Hypothalamus (tissue), 51 donors: Measurements from ENCODE around the gene TPGS2.
A peak's percentile ranks its signal among the peaks of the same experiment; 100 is the strongest.
"Not testable (repeated sequence)": the region's sequence is repeated elsewhere in the genome, so short reads cannot be mapped to it uniquely, and the experiment has no call there.

Experiments
- DNase-seq, 51 donors: peaks; one replicate each; lab custom pipeline; 2025; lab: John Stamatoyannopoulos, UW

TPGS2 gene

DNA sequence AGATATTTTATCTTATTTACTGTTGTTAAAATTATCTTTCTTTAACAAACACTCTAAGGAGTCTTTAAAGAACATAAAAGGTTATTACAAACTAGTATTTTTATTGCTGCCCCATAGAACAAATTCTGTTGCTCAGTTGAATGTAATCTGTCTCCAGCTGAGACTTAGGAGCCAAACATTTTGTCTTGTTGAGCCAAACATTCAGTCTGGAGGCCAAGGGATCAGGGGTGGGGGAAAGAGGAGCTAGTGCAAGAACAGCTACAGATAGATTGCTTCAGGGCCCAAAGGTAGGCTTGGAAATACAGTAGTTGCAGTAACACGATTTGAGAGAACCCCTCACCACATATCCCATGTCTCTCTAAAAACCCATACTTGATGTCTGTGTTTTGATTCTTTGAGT lies 51.2 kb downstream of the TPGS2 start:
- no peak for DNase-seq

DNA sequence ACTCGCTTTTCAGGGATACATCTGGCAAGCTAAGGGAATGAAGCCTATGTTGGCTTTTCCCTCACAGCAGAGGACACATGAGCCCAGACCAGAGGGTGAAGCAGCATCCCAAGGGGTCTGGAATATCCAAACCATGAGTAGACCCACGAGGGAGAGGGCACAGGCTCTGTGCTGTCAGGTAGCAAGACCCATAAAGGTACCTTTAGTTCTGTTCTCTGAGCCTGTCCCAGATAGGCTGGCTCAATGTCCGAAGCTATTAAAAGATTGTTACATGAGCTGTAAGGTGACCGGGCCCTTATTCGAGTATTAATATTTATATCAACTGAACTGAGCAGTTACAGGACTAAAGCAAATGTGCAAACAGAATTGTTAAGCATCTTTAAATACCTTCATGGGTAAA lies 52.2 kb downstream of the TPGS2 start:
- no peak for DNase-seq

DNA sequence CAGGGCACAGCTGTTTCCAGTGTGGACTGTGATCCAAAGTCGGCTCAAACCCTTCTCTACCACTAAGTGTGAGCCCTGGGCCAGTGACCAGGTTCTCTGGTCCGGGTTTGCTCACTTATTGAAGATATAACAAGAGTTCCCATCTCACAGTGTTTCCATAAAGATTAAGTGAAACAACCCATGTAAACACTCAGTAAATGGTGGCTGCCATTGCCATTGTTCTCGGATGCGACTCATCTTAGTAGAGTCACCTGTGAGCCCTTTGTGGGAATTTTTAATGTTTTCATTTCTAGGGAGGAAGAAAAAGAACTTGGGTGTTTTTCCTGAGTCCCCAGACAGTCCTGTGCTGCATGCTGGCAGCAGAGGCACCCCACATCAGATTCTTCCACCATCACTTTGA lies 53.4 kb downstream of the TPGS2 start:
- no peak for DNase-seq

DNA sequence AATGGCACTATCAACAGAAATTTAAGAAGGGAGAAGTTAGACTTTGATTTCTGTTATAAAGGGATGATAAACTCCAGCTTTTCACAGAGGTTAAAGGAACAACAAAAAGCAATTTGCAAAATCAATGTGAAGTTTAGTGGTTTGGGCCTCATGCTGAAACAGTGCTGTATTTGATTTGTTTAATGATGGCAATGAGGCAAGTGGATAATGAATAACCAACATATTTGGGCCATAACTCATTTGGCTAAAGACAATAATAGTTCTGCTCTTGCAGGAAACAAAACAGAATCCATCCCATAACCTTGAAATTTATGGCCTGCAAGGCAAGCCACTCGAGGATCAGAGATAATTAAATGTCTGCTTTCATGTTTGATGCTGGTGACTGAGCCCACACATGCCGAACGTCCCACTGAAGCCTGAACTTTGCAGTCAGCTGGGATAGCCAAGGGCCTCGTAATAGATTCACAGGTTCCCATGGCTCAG lies 56.5 kb downstream of the TPGS2 start:
- no peak for DNase-seq

DNA sequence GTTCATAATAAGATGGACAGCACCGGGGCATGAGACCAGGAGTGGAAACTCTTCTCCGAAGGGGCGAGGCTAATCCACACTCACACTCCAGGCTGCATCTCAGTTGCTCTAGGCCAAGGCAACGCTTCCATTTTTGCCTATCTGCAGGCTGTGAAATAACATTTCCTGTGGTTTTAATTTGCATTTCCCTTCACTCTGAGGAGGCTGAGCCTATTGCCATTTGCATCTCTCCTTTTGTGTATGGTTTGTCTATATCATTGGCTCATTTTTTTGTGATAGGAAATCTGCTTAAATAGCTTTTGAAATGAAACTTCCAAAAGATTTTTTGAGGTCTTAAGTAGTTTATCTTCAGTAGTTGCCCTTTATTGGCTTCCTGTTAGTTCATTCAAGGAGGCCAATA lies 57.6 kb downstream of the TPGS2 start:
- DNase-seq = no peak

DNA sequence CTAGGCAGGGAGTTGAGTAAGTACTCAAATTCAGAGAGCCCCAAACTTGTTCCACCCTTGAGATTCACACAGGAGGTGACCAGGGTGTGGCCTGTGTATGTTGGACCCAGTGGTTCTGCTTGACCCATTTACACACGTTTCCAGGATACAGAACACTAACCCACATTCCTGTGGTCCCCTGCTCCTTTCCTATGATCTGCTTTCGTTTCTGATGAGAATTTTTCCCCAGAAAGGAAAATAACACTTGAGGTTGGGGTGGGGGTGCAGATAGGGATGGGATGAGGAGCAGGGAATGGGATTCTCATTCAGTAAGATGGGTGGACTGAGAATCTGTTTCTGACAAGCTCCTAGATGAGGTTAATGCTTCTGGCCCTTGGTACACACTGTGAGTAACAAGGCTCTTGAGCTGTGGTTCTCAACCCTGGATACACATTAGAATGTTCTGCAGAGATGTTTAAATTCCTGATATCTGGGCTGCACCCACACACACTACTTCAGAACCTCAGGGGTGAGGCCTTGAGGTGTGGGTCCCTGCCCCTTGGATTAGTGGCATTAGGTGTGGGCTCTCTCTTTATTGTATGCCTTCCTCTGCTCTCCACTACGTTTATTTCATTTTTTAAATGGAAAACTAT lies 58.4 kb downstream of the TPGS2 start:
- DNase-seq = no peak

DNA sequence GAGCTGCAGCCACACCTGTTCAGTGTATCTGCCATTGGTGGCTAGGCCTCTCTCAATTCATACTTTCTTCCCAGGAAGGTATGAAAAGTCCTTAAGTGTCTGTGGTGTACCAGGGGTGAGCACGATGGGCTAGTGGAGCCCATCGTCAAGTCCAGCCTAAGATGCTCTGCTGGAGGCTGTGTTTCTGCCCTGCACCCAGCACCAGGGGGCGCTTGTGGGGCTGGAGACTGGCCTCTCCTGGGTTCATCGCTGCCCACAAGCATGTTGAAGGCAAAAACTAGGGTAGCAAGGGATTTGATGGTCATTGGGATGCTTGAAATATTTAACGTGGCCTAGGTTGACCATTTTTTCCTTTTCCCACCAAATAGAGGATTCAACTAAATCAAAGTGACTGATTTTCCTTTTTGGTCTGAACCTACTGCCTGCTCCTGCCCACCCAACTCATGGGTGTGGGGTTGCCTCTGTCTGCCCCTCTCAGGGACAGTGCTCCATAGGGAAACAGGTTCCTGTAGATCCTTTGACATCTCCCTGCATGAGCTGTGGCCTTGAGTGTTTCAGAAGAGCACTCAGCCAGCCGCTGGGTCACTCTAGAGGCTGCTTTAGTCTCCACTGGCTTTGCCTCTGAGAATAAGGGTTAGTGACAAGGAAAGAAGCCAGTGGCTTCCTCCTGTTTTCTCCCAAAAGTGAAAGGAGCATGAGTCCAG lies 59.0 kb downstream of the TPGS2 start:
- peak in 1 of 51 donors; percentile 26 for DNase-seq

DNA sequence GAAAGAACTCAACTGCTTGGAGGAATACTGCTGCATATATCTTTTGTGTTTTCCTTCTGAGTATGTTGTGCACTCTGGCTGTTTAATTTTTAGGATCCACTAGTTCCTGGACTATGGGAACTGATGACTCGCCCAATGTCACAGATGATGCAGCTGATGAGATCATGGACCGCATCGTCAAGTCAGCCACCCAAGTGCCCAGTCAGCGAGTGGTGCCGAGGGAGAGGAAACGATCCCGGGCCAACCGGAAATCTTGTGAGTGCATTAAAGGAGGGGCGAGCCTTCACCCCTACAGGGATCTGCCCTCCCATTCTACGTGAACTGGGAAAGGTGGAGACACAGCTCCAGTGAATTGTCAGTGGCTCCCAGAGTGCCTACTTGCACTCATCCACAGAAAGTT lies 59.6 kb downstream of the TPGS2 start:
- DNase-seq = no peak

DNA sequence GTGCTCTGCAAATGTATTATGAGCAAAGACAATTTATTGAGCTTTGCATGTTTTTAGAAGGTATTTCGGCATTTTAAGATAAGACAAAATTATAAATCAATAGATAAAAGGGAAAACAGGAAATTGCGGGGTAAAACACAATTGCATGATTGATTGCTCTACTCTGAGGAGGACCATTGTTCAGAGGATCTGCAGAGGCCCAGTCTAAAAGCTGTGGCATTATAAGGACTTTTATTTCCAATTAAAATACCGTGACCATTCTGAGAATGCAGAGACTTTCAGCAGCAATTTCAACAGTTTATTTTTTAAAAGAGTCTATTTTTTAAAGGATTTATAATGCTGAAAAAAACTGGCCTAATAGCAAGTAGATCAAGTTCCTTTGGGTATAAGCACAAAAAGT lies 62.0 kb downstream of the TPGS2 start:
- no peak for DNase-seq

DNA sequence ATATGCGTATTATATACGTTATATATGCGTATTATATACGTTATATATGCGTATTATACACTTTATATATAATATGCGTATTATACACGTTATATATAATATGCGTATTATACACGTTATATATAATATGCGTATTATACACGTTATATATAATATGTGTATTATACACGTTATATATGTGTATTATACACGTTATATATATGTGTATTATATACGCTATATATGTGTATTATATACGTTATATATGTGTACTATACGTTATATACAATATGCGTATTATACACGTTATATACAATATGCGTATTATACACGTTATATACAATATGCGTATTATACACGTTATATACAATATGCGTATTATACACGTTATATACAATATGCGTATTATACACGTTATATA lies 65.8 kb downstream of the TPGS2 start:
- not testable (repeated sequence) for DNase-seq

DNA sequence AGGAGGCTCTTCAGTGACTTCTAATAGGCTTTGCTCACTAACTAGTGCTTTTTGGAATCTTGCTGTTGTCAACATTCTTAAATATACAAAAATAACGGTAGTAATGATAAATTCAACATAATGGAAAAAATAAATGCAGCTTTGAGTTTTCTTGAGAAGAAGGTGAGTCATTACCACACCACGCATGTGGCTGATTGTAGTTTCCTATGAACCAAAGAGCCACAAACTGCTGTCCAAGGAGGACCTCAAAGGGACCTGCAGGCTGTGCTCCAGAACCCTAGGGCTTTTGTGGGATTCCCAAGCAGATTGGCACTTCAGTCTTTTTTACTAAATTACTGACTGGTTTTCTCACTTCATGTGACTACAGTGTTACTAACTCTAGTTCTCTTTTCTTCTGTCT lies 66.7 kb downstream of the TPGS2 start:
- DNase-seq = no peak

DNA sequence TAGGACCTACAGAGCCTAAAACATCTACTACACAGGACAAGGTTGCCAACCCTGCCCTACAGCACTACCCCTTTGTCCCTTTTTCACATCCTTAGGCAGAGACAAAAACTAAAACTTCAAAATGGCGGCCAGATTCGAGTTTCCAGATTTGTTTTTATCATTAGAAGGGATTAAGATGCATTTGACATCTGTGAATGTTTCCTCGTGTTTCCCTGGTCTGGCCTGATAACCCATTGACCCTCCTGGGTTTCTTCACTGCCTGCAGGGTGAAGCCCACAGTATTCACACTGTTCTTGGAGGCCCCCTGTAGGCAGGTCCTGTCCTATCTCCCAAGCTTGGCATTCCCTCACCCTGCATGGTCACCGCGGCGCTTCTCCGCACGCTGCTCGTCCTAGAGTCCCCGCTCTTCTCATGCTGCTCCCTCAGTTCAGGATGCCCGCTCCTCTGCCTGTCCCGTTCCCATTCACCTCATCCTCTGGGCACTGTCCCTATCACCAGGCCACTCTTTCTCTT lies 67.6 kb downstream of the TPGS2 start:
- DNase-seq = no peak

DNA sequence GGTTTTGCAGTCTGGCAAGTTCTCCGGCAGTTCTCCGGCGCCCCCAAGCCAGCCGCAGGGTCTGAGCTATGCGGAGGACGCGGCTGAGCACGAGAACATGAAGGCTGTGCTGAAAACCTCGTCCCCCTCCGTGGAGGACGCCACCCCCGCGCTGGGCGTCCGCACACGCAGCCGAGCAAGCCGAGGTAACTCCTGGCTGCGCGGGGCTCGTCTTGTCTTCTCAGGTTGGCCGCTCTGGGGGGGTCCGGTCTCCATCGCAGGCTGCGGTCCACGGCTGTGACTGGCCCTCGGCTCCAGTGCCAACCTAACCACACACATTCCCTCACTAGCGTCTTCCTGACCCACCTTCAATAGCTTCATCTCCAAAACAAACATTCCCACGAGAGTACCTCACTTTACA lies 68.2 kb downstream of the TPGS2 start:
- DNase-seq = no peak

DNA sequence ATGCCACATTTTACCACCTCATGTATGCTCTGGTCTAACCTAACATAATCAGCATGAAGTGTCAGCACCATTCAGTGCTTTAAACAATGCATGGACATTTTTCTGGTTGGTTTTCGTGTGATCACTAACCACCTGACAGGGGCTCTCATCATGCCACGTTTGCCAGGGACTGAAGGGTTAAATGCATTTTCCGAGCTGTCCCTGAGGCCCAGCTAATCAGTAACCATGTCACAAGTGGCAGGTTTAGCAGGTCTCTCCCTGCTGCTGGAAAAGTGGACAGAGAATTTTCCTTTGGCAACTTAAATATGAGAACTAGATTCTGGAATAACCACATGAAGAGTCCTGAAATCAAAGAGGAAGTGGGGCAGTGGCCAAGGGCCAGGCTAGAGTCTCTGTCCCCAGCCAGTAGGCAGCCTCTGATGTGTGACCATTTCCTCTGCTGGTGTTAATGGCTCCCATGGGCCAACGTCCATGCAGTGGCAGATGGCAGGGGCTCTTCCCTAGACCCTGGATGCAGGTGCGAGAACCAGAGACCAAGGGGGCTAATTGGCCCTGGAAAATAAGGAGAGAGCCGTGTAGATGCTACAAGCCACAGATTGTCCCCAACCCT lies 69.5 kb downstream of the TPGS2 start:
- DNase-seq = no peak

DNA sequence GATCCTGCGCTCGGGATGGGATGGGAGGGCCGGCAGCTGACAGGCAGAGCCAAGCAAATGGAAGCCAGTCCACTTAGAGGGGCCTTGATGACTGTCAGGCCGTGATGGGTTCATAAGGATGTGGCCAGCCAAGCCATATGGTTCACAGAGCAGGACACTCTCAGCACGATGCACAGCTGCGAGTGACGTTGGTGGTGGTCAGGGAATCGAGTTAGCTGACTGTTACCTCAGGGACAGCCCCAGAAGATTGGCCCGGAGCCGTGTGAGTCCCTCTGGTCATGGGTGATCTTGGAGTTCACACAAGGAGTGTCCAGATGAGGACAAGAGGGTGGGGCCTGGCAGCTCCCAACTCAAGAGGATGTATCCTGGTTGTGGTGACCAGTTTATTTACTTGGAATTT lies 70.2 kb downstream of the TPGS2 start:
- DNase-seq = no peak

DNA sequence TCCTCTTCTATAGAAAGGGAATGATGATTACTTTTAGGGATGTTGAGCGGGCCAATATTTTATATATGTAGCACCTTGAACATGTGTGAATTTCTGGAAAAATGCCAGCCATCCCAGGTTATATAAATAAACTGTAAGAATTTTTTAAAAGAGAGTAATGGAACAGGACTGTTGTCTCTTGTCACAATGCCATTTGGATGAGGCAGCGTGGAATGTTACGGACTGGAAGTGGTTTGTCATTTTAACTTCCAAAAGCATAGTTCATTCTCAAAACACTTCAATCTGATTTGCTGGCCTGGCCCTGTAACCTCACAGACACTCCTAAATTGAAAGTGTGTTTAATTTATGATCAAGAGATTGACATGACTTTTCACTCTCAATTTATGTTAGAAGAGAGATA lies 70.8 kb downstream of the TPGS2 start:
- DNase-seq = no peak

DNA sequence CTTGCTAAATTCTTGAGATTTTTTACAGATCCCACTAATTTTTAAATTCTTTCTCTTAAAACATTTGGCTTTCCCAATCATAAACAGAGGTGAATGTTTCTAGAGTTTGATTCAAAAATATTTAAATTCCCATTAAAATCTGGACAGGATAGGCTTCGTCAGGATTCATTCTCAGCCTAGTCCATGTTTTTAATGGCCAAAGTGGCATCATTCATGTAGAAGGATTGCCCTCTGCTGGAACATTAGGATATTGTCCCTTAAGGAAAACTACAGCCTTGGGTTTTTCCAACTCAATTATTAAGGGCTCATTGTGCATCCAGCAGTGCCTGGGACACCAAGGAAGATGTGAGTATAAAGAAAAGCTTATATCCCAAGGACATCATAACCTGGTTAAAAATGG lies 71.7 kb downstream of the TPGS2 start:
- DNase-seq = peak in 5 of 51 donors; percentile 2 to 42 (median 20)

DNA sequence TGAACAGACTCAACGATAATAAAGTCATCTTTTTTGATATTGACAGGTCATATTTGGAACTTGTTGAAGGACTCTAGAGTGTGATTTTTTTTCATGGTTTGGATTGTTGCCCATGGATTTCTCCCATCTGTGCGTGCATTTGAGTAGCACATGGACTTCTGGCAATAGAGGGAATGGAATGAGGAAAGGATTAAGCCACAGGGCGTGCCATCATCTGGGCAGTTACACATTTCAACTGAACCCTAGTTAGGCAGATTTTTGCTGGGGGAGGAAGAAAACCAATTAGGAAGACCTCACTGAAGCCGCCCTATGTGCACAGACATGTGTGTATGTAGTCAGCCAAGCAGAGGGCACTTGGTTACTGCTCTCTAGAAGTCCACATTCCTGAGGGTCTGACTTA lies 72.6 kb downstream of the TPGS2 start:
- DNase-seq = no peak

DNA sequence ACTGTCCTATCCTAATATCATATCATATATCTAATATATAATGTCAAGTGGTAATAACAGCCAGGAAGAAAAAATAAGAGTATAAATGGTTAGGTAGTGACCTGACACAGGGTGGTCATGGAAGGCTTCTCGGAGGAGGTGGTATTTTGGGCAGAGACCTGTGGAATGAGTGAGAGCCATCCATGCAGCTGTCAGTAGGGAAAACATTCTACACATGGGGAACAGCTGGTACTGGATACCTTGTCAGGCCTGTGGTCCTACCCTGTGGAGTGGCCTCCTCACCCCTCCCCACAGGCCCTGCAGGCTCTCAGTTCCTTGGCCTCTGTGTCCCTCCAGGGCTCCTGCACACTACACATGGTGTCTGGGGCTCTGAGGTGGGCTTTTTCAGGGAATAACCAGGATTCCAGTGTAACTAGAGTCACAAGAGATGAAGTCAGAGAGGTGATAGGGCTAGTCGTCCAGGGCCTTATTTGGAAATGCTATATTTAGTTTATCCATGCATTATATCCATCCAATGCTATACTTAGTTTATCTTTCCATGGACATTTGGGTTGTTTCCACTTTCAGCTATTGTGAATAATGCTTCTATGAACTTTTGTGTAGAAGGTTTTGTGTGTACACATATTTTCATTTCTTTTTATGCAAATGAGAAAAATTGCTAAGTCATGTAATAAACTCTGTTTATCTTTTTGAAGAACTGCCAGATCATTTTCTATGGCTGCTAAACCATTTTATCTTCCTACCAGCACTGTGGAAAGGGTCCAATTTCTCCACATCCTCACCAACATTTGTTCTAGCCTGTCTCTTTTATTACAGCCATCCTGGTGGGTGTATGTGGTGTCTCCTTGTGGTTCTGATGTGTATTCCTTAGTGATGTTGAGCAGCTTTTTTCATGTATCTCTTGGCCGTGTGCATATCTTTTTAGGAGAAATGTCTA lies 75.6 kb downstream of the TPGS2 start:
- no peak for DNase-seq

DNA sequence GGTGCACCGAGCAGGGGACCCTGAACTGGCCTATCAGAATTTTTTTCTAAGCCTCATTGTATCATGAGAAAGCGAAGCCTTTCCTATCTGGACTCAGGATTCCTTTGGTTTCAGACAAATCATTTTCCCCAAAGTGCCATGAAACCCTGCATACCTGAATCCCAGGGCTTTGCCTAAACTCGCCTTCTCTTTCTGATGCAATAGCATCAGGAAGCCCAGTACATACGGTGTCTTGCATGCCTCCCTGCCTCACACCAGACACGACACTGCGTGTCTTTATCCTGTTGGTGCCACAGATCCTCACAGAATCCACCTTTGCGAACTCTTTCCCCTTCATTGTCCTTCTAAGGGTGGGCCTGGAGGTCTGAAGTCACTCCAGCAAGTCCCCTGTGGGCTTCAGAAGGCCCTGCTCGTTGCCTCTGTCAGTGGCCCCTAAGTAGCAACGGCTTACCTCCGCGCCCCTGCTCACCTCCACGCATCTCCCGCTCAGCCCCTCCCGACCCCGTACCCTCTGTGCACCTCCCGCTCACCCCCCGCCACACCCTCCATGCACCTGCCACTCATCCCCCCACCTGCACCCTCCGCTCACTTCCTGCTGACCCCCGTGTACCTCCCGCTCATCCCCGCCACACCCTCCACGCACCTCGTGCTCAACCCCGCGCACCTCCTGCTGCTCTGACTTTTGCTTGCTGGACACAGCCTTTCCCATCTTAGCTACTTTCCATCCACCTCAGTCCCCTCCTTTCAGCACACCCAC lies 83.4 kb downstream of the TPGS2 start:
- DNase-seq = no peak
